HepG2 (cell line): ENCODE measurements around the gene ILKAP. TPM values are rescaled to one million over a fixed set of nuclear protein-coding genes. Genes with fewer than 3 reads are reported as not detected.

ENCODE experiments used
- ATAC-seq: fragments of 200-7000 bp; cut with Tn5 transposase; 3 replicates; pipeline ENCODE4 v1.9.1; 2020; ENCODE audit warnings: mild to moderate bottlenecking, moderate library complexity
- BruUV-seq: library from RNA; stranded (reverse); fragments of 400-500 nt; replicated peaks from 2 replicates; lab custom pipeline; 2021; lab: Mats Ljungman, UMichigan
- CTCF ChIA-PET: fragments of 300-600 bp; formaldehyde crosslinking; extraction: SDS; loops from one replicate; lab custom pipeline; 2021; ENCODE audit warnings: low total read pairs, inconsistent platforms, low intra/inter-chr PET ratio; lab: Yijun Ruan, JAX
- POLR2A ChIA-PET: fragments of 350-600 bp; sonication (Branson Sonifier 250); formaldehyde crosslinking; loops from one replicate; lab custom pipeline; 2020; ENCODE audit warnings: antibody characterized with exemption, inconsistent platforms; lab: Yijun Ruan, JAX
- DNase-seq: peaks from one replicate; pipeline ENCODE4 v3.0.0-alpha.2; 2015; ENCODE audit warnings: low spot score
- FAIRE-seq: peaks from 3 replicates; lab custom pipeline; 2011; peaks lifted over from hg19 to GRCh38; lab: Jason Lieb, UNC
- H2AFZ ChIP-seq: one replicate; pipeline ENCODE4 v1.6.1; 2011; ENCODE audit warnings: low read length, inconsistent platforms
- H3K27ac ChIP-seq: fragments of 300-600 bp; 3 replicates; pipeline ENCODE4 v1.8.0; 2011; ENCODE audit warnings: mixed run types, mild to moderate bottlenecking, mixed read lengths, low read length, inconsistent platforms; ENCODE audit not compliant: insufficient read depth; ENCODE audit errors: extremely low read length
- H3K27me3 ChIP-seq, 2 experiments: fragments of 200-600 bp in 1 of 2; 2 replicates in 1 of 2; 3 replicates in 1 of 2; pipeline versions ENCODE4 v1.6.0 to v1.8.0; 2011; ENCODE audit warnings: low read length in 2 of 2, mild to moderate bottlenecking in 2 of 2, moderate library complexity in 2 of 2, inconsistent platforms in 1 of 2; ENCODE audit not compliant: insufficient read depth in 2 of 2, control insufficient read depth in 1 of 2
- H3K36me3 ChIP-seq, 2 experiments: fragments of 200-600 bp in 1 of 2; replicated peaks in 1 of 2; 2 replicates in 1 of 2; 3 replicates in 1 of 2; pipeline versions ENCODE4 v1.5.1 to v1.8.0; 2011; ENCODE audit warnings: low read length in 2 of 2, inconsistent platforms in 1 of 2; ENCODE audit not compliant: insufficient read depth in 2 of 2, control insufficient read depth in 1 of 2
- H3K4me1 ChIP-seq: 2 replicates; pipeline ENCODE4 v1.5.1; 2012; ENCODE audit warnings: low read length, inconsistent platforms; ENCODE audit not compliant: insufficient read depth
- H3K4me2 ChIP-seq: 2 replicates; pipeline ENCODE4 v1.6.0; 2011; ENCODE audit warnings: low read depth, low read length, inconsistent platforms
- H3K4me3 ChIP-seq, 3 experiments: fragments of 200-600 bp in 1 of 3; sonication (generic), shearing (Covaris generic) in 1 of 3; replicated peaks in 1 of 3; 2 replicates each; pipeline ENCODE4 v1.5.1; 2011 to 2016; ENCODE audit warnings: low read length in 3 of 3, inconsistent platforms in 2 of 3, low read depth in 2 of 3, mild to moderate bottlenecking in 2 of 3, control low read depth in 1 of 3, mixed read lengths in 1 of 3; ENCODE audit not compliant: insufficient read depth in 1 of 3
- H3K79me2 ChIP-seq: one replicate; pipeline ENCODE4 v1.6.1; 2011; ENCODE audit warnings: low read length, inconsistent platforms; ENCODE audit not compliant: insufficient read depth
- H3K9ac ChIP-seq: 2 replicates; pipeline ENCODE4 v1.6.0; 2011; ENCODE audit warnings: mild to moderate bottlenecking, low read depth, low read length, inconsistent platforms; ENCODE audit not compliant: insufficient read depth
- H3K9me3 ChIP-seq: 2 replicates; pipeline ENCODE4 v1.5.1; 2012; ENCODE audit warnings: mild to moderate bottlenecking, low read length
- H4K20me1 ChIP-seq: 2 replicates; pipeline ENCODE4 v1.6.0; 2011; ENCODE audit warnings: inconsistent platforms, mild to moderate bottlenecking, low read length, moderate library complexity; ENCODE audit not compliant: insufficient read depth
- ELF4 ChIP-seq: sonication (generic); formaldehyde crosslinking; IDR thresholded peaks from 2 replicates; pipeline ENCODE4 v1.5.0; 2020; ENCODE audit warnings: missing genetic modification reagents, mild to moderate bottlenecking, moderate library complexity, borderline replicate concordance
- MZF1 ChIP-seq: sonication (generic); formaldehyde crosslinking; IDR thresholded peaks from 2 replicates; pipeline ENCODE4 v1.8.1; 2023; ENCODE audit warnings: mild to moderate bottlenecking, missing genetic modification reagents, borderline replicate concordance
- NFATC3 ChIP-seq: sonication (generic); formaldehyde crosslinking; IDR thresholded peaks from 2 replicates; pipeline ENCODE4 v1.5.1; 2020; ENCODE audit warnings: mild to moderate bottlenecking, missing genetic modification reagents
- PHF8 ChIP-seq: sonication (generic); formaldehyde crosslinking; IDR thresholded peaks from 2 replicates; pipeline ENCODE4 v1.5.0; 2020; ENCODE audit warnings: missing genetic modification reagents
- SMAD3 ChIP-seq: sonication (generic); formaldehyde crosslinking; IDR thresholded peaks from 2 replicates; pipeline ENCODE4 v1.4.0; 2020; ENCODE audit warnings: missing genetic modification reagents
- THRA ChIP-seq: sonication (generic); formaldehyde crosslinking; IDR thresholded peaks from 2 replicates; pipeline ENCODE4 v1.4.0; 2020; ENCODE audit warnings: missing genetic modification reagents, borderline replicate concordance
- TRIM24 ChIP-seq: sonication (generic); formaldehyde crosslinking; IDR thresholded peaks from 2 replicates; pipeline ENCODE4 v1.8.0; 2022; ENCODE audit warnings: mild to moderate bottlenecking, missing genetic modification reagents
- ZNF326 ChIP-seq: sonication (generic); formaldehyde crosslinking; IDR thresholded peaks from 2 replicates; pipeline ENCODE4 v1.4.0; 2020; ENCODE audit warnings: missing genetic modification reagents, borderline replicate concordance
- ZNF800 ChIP-seq: sonication (generic); formaldehyde crosslinking; IDR thresholded peaks from 2 replicates; pipeline ENCODE4 v1.4.0; 2020; ENCODE audit warnings: missing genetic modification reagents
- WGBS: methylation state at CpG from one replicate; pipeline ENCODE4 v1.1.6; 2017; ENCODE audit warnings: low lambda C conversion rate; 5-methylcytosine and 5-hydroxymethylcytosine counted together
- in situ Hi-C: cut with HindIII; loops from 2 replicates; pipeline ENCODE4 v1.10.0; 2017; ENCODE audit warnings: low pct_unique_long_range_greater_than_20kb; ENCODE audit not compliant: extremely low pct_ligation_motif_present
- intact Hi-C: fragments of 100-400 bp; cut with micrococcal nuclease; formaldehyde crosslinking; loops from one replicate; pipeline ENCODE4 v1.10.0; 2022; ENCODE audit not compliant: unreplicated experiment
- polyA plus RNA-seq, 8 experiments: library from polyadenylated mRNA; depleted of rRNA in 3 of 8; stranded (reverse) in 7 of 8; unstranded in 1 of 8; fragments of >200 nt; fragmentation: Illumina TruSeq in 4 of 8; extraction: Trizol in 4 of 8; gene quantifications; 2 replicates each; pipeline versions ENCODE4 v1.2.1 to v1.2.3, GENCODE V29; 2011 to 2016; ENCODE audit warnings: low read depth in 4 of 8, missing spikeins in 1 of 8, mixed read lengths in 1 of 8; ENCODE audit not compliant: insufficient read depth in 1 of 8
- total RNA-seq, 5 experiments: library from RNA; depleted of rRNA; stranded (reverse); fragments of >200 nt; fragmentation: Illumina TruSeq; extraction: Trizol; gene quantifications; 2 replicates each; pipeline ENCODE4 v1.2.3, GENCODE V29; 2016; ENCODE audit warnings: low read depth in 1 of 5

ILKAP gene
- total and polyA plus RNA-seq, 2 of the 13 experiments (the other 11 are each of a cell fraction or from before 2014, with no cell fraction given), result 29.6 to 33.1 TPM

- Histone ChIP-seq H3K4me3 (no peak overlapping the region), H3K9me3 (no peaks in the 10 kb centered on the region), H3K79me2 (no peaks in the 10 kb centered on the region), H3K27me3 (peaks cover 1 to 17% of the 10 kb centered on the region in 2 experiments; a peak in 3 of 5 replicates), H3K4me2 (no peak overlapping the region), H3K4me1 (peaks cover 9% of the 10 kb centered on the region), H3K9ac (no peak overlapping the region), H2AFZ (no peak overlapping the region), H3K36me3 (no peaks in the 10 kb centered on the region), H4K20me1 (no peaks in the 10 kb centered on the region), H3K27ac (no peak overlapping the region)
- WGBS, result 84% methylated on average over 38 of the region's 68 CpGs
- in situ Hi-C loops, result no loop called here
- FAIRE-seq, result no peak
- no peak for DNase-seq
- no peak for ATAC-seq
- TF ChIP-seq ZNF326 (CRISPR knock-in tag) (no peak), MZF1 (CRISPR knock-in tag) (no peak), THRA (CRISPR knock-in tag) (no peak), ZNF800 (CRISPR knock-in tag) (no peak), PHF8 (no peak), TRIM24 (CRISPR knock-in tag) (no peak), ELF4 (no peak), NFATC3 (no peak), SMAD3 (CRISPR knock-in tag) (no peak)
- CTCF ChIA-PET, result no interaction called here
- intact Hi-C loops, result no loop called here
- no TSS peak for BruUV-seq
- POLR2A ChIA-PET, result no interaction called here
Measured at GRCh38 chr2:238130696-238131628, 72.5 kb downstream of the ILKAP start.
